GM12864 (cell line): ENCODE measurements around the gene RHOU.

Source experiments
- DNase-seq: peaks from one replicate; pipeline ENCODE4 v3.0.0-alpha.2; 2011; ENCODE audit warnings: low read depth
- H3K4me3 ChIP-seq: 2 replicates; pipeline ENCODE4 v1.5.1; 2011; ENCODE audit warnings: mild to moderate bottlenecking, low read depth, low read length, control low read depth
- CTCF ChIP-seq: IDR thresholded peaks from 2 replicates; pipeline ENCODE4 v1.5.1; 2011; ENCODE audit warnings: low read depth, mild to moderate bottlenecking, moderate library complexity, low read length, control low read depth, inconsistent platforms; ENCODE audit errors: missing control alignments

Gene RHOU

GRCh38 chr1:228783418-228784040 is 48.2 kb downstream of the RHOU start:
- TF ChIP-seq CTCF: no peak
- no peak for DNase-seq
- no peak overlapping the region for H3K4me3 ChIP-seq

DNA sequence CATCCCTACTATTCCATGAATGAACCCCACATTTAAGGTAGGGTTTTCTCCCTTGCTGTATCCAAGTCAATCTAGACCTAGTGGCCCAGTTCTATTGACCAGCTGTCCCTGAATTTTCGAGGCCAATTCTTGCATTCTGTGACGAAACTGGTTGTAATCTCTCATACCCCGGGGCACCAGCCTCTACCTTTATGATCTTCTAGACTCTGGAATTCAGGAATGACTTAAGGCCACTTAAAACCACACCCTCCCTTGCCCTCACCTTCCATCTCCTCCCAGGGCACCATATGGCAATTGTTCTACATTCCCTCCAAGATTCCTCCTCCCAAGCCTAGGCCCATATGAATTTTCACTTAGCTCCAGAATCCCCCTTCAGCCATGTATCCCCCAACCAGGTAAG is 48.9 kb downstream of the RHOU start:
- no peak for TF ChIP-seq CTCF
- DNase-seq: no peak
- H3K4me3 ChIP-seq: no peak overlapping the region

GRCh38 chr1:228785366-228786330 is 50.4 kb downstream of the RHOU start:
- H3K4me3 ChIP-seq: no peak overlapping the region
- no peak for TF ChIP-seq CTCF
- DNase-seq: no peak

- no peak for TF ChIP-seq CTCF
- DNase-seq: no peak
- H3K4me3 ChIP-seq: no peak overlapping the region
These were observed 51.3 kb downstream of the RHOU start for GRCh38 chr1:228786361-228787129.

DNA sequence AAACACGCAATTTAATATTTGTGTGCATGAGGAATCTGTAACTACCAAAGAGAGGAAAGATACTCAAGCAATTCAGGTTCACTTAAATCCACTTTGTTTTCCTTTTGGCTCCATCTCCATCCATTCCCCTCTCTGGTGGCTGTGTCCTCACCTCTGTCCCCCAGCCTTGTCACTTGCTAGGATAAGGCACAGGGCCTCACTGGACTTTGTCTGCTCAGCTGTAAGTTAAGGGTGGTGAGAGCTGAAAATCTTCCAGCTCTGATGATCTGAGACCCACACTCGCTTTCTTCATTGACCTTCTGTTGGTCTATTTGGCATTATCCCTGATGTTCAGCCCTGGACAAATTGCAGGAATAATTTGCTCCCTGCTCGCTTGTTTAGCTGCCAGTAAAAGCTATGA is 56.5 kb downstream of the RHOU start:
- TF ChIP-seq CTCF: no peak
- no peak overlapping the region for H3K4me3 ChIP-seq
- DNase-seq: no peak

DNA sequence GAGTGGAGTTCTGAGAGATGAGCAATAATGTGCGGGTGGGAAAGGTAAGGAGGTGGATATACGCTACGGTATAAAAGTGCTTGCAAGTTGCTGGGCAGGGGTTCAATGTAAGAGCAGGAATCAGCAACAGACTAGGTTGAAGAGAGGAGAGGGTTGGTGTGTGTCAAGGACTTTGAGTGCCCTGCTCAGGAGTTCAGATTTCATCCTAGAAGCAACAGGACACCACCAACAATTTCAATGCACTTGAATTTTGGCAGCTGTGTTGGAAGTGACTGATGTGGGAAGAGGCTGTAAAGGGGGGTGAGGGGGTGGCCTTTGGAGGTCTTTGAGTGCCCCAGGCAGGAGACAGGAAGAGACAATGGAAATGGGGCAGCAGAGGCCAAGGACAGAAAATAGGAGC is 57.3 kb downstream of the RHOU start:
- H3K4me3 ChIP-seq: no peak overlapping the region
- TF ChIP-seq CTCF: no peak
- DNase-seq: no peak
